Measurements from ENCODE around the gene STN1.

GRCh38 chr10:103915796-103916195 lies 2.2 kb downstream of the STN1 start:
- TF ChIP-seq KDM1A (IDR thresholded peaks at IDR 0.05; ENCODE audit: borderline replicate concordance) (no peak), EP300 (IDR thresholded peaks at IDR 0.05; ENCODE audit: borderline replicate concordance in 1 of 2, control insufficient read depth in 1 of 2, low read depth in 2 of 2, low read length in 2 of 2) (no peak), LARP7 (IDR thresholded peaks at IDR 0.05) (no peak)
- TF ChIP-seq, protein P1, sequence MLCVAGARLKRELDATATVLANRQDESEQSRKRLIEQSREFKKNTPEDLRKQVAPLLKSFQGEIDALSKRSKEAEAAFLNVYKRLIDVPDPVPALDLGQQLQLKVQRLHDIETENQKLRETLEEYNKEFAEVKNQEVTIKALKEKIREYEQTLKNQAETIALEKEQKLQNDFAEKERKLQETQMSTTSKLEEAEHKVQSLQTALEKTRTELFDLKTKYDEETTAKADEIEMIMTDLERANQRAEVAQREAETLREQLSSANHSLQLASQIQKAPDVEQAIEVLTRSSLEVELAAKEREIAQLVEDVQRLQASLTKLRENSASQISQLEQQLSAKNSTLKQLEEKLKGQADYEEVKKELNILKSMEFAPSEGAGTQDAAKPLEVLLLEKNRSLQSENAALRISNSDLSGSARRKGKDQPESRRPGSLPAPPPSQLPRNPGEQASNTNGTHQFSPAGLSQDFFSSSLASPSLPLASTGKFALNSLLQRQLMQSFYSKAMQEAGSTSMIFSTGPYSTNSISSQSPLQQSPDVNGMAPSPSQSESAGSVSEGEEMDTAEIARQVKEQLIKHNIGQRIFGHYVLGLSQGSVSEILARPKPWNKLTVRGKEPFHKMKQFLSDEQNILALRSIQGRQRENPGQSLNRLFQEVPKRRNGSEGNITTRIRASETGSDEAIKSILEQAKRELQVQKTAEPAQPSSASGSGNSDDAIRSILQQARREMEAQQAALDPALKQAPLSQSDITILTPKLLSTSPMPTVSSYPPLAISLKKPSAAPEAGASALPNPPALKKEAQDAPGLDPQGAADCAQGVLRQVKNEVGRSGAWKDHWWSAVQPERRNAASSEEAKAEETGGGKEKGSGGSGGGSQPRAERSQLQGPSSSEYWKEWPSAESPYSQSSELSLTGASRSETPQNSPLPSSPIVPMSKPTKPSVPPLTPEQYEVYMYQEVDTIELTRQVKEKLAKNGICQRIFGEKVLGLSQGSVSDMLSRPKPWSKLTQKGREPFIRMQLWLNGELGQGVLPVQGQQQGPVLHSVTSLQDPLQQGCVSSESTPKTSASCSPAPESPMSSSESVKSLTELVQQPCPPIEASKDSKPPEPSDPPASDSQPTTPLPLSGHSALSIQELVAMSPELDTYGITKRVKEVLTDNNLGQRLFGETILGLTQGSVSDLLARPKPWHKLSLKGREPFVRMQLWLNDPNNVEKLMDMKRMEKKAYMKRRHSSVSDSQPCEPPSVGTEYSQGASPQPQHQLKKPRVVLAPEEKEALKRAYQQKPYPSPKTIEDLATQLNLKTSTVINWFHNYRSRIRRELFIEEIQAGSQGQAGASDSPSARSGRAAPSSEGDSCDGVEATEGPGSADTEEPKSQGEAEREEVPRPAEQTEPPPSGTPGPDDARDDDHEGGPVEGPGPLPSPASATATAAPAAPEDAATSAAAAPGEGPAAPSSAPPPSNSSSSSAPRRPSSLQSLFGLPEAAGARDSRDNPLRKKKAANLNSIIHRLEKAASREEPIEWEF (IDR thresholded peaks at IDR 0.05; ENCODE audit: insufficient replicate concordance, low read depth, low read length), result no peak
- TF ChIP-seq, protein P2, sequence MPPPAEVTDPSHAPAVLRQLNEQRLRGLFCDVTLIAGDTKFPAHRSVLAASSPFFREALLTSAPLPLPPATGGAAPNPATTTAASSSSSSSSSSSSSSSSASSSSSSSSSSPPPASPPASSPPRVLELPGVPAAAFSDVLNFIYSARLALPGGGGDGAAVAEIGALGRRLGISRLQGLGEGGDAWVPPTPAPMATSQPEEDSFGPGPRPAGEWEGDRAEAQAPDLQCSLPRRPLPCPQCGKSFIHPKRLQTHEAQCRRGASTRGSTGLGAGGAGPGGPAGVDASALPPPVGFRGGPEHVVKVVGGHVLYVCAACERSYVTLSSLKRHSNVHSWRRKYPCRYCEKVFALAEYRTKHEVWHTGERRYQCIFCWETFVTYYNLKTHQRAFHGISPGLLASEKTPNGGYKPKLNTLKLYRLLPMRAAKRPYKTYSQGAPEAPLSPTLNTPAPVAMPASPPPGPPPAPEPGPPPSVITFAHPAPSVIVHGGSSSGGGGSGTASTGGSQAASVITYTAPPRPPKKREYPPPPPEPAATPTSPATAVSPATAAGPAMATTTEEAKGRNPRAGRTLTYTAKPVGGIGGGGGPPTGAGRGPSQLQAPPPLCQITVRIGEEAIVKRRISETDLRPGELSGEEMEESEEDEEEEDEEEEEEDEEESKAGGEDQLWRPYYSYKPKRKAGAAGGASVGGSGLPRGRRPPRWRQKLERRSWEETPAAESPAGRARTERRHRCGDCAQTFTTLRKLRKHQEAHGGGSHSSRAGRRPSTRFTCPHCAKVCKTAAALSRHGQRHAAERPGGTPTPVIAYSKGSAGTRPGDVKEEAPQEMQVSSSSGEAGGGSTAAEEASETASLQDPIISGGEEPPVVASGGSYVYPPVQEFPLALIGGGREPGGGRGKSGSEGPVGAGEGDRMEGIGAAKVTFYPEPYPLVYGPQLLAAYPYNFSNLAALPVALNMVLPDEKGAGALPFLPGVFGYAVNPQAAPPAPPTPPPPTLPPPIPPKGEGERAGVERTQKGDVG (CRISPR knock-in tag; IDR thresholded peaks at IDR 0.05), result no peak
- TF ChIP-seq, protein P3, sequence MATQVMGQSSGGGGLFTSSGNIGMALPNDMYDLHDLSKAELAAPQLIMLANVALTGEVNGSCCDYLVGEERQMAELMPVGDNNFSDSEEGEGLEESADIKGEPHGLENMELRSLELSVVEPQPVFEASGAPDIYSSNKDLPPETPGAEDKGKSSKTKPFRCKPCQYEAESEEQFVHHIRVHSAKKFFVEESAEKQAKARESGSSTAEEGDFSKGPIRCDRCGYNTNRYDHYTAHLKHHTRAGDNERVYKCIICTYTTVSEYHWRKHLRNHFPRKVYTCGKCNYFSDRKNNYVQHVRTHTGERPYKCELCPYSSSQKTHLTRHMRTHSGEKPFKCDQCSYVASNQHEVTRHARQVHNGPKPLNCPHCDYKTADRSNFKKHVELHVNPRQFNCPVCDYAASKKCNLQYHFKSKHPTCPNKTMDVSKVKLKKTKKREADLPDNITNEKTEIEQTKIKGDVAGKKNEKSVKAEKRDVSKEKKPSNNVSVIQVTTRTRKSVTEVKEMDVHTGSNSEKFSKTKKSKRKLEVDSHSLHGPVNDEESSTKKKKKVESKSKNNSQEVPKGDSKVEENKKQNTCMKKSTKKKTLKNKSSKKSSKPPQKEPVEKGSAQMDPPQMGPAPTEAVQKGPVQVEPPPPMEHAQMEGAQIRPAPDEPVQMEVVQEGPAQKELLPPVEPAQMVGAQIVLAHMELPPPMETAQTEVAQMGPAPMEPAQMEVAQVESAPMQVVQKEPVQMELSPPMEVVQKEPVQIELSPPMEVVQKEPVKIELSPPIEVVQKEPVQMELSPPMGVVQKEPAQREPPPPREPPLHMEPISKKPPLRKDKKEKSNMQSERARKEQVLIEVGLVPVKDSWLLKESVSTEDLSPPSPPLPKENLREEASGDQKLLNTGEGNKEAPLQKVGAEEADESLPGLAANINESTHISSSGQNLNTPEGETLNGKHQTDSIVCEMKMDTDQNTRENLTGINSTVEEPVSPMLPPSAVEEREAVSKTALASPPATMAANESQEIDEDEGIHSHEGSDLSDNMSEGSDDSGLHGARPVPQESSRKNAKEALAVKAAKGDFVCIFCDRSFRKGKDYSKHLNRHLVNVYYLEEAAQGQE (IDR thresholded peaks at IDR 0.05; ENCODE audit: low read depth, low read length), result no peak

All from GM12878 (cell line).